Esophagus squamous epithelium (tissue), 4 donors: Measurements from ENCODE around the gene FOXC1.

Experiments used
- POLR2A ChIP-seq, 4 donors: fragments of 450-650 bp; IDR thresholded peaks; one replicate each; pipeline ENCODE4 v1.6.1; 2017; ENCODE audit warnings: antibody characterized with exemption in 4 of 4, mild to moderate bottlenecking in 4 of 4, moderate library complexity in 3 of 4
- TF ChIP-seq, protein P1 (sequence below), 6 experiments: fragments of 450-650 bp in 4 of 6; fragments of 200-600 bp in 2 of 6; sonication (generic) in 2 of 6; IDR thresholded peaks; one replicate each; pipeline ENCODE4 v1.5.1; 2016 to 2019; ENCODE audit warnings: antibody characterized with exemption in 6 of 6, mild to moderate bottlenecking in 4 of 6, moderate library complexity in 4 of 6

DNA sequence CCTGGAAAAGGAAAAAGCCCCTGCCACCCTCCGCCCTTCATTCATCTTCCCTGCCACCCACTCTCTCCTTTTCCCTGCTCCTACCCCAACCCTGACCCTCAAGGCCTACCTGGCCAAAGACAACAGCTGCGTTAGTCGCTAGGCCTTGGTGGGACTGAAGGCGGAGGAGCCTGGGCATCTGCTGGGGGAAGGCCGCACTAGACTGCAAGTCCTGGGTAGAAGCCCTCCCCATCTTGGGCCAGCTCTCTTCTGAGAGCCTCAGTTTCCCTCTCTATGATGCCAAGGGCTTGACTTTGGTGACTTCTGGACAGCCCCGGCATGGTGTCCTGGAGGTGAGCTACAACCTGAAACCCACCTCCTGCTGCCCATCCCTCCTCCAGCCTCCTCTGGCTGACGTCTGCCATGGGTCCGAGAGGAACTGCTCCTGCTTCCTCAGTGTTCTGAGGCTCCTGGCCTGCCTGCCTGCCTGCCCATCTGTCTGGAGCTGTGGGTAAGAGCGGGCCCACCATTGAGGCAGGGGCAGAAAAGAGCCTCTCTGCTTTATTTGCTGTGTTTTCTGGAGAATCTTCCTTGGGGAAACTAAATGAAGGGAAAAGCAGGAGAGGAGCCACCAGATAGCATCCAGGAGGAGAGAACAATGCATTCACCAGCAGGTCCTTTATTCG is 7.5 kb upstream of the FOXC1 start:
- TF ChIP-seq, protein P1, sequence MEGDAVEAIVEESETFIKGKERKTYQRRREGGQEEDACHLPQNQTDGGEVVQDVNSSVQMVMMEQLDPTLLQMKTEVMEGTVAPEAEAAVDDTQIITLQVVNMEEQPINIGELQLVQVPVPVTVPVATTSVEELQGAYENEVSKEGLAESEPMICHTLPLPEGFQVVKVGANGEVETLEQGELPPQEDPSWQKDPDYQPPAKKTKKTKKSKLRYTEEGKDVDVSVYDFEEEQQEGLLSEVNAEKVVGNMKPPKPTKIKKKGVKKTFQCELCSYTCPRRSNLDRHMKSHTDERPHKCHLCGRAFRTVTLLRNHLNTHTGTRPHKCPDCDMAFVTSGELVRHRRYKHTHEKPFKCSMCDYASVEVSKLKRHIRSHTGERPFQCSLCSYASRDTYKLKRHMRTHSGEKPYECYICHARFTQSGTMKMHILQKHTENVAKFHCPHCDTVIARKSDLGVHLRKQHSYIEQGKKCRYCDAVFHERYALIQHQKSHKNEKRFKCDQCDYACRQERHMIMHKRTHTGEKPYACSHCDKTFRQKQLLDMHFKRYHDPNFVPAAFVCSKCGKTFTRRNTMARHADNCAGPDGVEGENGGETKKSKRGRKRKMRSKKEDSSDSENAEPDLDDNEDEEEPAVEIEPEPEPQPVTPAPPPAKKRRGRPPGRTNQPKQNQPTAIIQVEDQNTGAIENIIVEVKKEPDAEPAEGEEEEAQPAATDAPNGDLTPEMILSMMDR (IDR thresholded peaks at IDR 0.05), result no peak
- TF ChIP-seq POLR2A (IDR thresholded peaks at IDR 0.05), result no peak
